G401.6 (cell line): ENCODE results near the gene FAN1.

Experiments used
- FAIRE-seq: peaks from 2 replicates; lab custom pipeline; 2012; peaks lifted over from hg19 to GRCh38; lab: Jason Lieb, UNC

Gene FAN1

GRCh38 chr15:30921106-30921505 lies 17.4 kb downstream of the FAN1 start:
- FAIRE-seq: no peak

- FAIRE-seq: no peak
Observed at GRCh38 chr15:30921781-30922479, 18.2 kb downstream of the FAN1 start.

DNA sequence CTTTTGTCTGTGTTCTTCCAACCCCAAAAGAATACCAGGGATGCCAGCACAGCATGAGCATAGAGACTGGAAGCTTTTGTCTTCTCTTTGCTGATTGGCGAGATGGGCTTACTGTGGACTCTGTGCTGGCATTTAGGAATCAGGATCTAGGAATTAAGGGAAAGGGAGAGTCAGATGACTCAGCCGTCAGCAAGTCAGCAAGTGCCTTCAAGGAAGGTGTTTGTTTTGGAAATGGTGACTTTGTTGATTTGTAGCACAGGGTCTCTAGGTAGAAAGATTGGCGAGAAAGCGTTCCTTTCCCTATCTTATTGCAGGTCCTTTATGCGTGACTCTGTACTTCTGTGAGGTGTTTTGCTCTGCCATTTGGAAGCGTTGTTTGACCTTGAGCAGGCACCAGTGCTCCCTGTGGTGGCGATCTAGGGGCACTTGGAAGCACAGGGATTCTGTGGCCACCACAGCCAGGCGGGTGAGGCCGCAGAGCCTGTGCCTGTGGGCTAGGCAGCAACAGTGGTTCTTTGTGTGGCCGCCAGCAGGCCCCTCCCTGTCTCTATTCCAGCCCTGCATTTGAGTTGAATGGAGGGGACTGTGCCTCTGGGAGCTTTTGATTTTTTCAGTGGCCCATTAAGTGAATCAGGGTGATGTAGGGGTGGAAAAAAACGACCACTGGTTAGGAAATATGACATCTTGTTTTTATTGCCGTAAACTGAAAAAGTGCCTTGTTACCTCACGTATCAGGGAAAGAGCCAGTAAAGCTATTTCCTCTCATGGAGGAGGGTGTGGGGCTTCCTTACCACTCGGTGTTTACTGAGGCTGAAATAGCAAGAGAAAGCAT lies 19.0 kb downstream of the FAN1 start:
- FAIRE-seq: no peak

DNA sequence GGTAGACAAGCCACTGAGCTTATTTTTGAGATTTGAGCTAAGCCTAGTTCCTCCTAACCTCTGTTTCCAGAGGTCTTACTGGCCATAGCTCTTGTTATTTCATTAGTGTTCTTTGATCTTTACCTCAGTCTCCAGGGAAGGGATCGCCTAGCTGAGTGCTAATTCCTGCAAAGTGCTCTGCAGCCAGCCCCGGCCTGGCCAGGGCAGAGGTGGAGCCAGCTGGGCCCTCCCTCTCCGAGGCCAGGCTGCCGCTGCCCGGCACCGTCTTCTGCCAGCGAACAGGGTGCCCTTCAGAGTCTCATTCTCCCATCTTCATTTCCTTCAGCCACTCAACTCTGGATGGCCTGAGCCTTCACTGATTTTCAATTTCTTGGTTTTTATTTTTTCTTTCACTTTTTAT lies 19.7 kb downstream of the FAN1 start:
- FAIRE-seq: no peak

- FAIRE-seq: no peak
Observed at GRCh38 chr15:30924353-30924752, 20.6 kb downstream of the FAN1 start.

DNA sequence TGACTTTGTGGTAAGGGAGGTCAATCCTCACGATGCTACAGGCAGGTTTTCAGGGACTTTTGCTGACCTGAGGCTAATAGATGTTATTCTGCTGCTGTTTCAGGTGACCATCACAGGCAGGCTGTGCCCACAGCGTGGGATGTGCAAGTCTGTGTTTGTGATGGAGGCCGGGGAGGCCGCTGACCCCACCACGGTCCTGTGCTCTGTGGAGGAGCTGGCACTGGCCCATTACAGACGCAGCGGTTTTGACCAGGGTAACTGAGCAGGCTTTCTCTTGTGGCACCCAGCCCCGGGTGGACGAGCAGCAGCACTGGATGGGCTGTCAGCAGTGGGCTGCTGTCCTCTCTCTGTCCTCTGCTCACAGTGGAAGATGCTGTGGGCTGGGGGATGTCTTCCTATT lies 22.0 kb downstream of the FAN1 start:
- no peak for FAIRE-seq

DNA sequence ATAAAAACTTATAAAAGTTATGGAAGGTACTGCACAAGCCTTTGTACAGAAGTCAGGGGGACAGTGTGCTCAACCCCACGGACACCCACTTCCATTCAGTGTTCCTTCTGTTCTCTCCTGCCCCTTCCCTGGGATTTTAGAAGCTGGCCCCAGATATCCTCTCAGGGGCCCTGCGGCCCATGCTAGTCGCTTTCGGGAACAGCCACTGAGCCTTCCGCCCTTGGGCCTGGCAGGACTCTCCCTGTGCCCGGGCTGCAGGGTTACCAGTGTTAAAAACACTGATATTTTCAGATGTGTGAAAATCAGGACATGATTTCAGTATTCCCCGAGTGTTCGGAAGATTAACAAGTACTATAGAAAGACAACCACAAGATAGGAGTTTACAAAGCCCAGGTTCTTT lies 22.4 kb downstream of the FAN1 start:
- FAIRE-seq: no peak

DNA sequence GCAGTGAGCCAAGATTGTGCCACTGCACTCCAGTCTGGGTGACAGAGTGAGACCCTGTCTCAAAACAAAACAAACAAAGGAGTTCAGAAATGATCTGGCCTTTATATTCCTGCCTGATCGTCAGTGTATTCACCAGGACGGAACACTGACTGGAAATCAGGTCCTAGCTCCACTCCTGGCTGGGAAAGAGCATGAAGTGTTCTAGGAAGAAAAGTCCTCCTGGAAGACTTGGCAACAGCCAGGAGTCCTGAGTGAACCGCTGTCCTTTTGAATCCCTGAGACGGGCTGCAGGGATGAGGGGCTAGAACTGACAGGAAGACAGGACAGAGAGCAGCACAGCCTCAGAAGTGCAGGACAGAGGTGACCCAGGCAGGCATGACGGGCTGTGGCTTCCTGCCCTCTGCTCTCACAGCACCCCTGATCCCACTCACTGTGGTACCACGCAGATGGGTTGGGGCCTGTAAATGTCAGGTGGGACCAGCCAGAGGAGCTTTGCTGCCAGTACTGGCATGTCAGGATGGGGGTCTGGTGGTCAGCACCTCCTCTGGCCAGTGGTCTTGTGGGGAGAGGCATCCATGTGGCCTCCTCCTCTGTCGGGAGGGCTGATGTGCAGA lies 23.5 kb downstream of the FAN1 start:
- FAIRE-seq: no peak

- FAIRE-seq: no peak
Observed at GRCh38 chr15:30928076-30928475, 24.4 kb downstream of the FAN1 start.

DNA sequence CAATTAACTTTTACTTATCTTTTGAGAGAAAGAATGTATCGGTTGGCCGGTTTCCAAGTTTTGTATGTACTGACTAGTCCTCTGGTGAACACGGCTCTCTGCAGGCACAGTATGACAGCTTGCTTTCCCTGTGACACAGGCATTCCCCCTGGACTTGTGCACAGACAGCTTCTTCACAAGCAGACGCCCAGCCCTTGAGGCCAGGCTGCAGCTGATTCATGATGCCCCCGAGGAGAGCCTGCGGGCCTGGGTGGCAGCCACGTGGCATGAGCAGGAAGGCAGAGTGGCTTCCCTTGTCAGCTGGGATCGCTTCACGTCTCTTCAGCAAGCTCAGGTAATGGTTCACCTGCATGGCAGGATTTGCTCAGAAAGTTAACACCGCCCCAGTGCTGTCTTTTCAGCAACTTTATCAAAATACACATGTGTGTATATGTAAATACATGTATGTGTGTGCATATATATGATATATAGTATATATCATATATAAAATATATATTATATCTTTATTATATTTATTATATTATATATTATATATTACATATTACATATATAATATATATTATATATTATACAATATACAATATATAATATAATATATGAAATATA lies 25.5 kb downstream of the FAN1 start:
- FAIRE-seq: no peak

DNA sequence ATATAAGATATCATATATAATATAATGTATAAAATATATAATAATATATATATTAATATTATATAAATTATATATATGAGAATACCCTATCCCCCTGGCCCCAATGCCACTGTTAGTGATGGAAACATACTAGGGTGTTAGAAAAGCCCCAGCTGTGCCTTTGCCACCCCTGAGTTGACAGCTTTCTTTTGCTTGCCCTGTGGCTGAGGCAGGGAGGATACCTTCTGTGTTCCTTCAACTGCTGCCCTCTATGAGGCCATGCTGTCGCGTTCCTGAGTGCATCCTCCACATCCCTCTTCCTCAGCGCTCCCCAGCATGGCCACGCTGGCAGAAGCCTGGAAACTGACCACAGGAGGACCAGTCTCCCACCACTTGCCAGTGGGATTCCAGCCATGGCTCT lies 26.3 kb downstream of the FAN1 start:
- FAIRE-seq: no peak

GRCh38 chr15:30930422-30930821 lies 26.7 kb downstream of the FAN1 start:
- no peak for FAIRE-seq

GRCh38 chr15:30933293-30933692 lies 29.6 kb downstream of the FAN1 start:
- FAIRE-seq: no peak

- no peak for FAIRE-seq
Observed at GRCh38 chr15:30939161-30939560, 35.4 kb downstream of the FAN1 start.

DNA sequence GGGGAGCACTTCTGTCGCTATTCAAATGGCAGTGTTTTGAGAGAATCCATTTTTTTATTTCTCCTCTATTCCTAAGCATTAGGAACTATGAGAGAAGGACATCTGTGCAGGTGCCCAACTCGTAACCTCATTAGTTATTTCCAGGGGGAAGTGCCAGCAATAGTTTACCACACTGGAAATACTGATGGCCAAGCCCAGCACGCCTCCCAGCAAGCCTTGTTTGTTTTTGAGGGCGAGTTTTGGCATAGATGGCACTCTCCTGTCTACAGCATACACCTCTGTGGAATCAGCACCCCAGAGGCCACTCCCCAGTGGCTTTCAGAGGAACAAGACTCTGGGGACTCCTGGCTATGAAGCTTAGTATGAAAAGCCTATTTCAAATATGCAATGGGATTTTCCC lies 36.6 kb downstream of the FAN1 start:
- no peak for FAIRE-seq

GRCh38 chr15:30941520-30941919 lies 37.8 kb downstream of the FAN1 start:
- no peak for FAIRE-seq

DNA sequence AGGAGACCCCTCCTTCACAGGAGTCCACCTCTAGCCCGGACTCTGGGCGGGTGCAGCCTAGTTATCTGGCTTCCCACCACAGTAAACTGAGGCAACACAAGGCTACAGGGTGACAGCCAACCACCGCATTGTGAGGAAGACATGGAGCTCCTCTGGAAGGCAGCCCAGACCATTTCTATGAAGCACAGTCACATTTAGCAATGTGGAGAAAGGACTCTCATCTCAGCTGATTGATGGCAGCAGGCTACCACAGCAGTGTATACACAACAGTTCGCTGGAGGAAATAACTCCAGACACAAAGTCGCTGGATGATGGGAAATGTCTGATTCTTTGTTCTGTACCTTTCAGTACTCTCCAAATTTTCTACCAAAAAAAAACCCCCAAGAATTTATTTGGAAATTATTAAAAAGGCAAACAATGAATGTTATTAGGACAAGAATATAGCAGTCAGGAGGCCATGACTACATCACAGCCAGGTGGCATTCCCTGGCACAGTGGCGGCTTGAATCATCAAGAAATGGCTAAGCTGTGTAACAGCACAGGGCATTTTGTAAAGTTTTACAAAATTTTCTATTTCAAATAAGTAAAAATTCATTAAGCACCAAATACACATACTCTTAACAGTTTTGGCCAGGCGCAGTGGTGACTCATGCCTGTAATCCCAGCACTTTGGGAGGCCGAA lies 40.1 kb downstream of the FAN1 start:
- FAIRE-seq: no peak

- FAIRE-seq: no peak
Observed at GRCh38 chr15:30953183-30953582, 49.5 kb downstream of the FAN1 start.

GRCh38 chr15:30953731-30954378 lies 50.1 kb downstream of the FAN1 start:
- FAIRE-seq: no peak

- no peak for FAIRE-seq
Observed at GRCh38 chr15:30954674-30955073, 51.0 kb downstream of the FAN1 start.

- FAIRE-seq: no peak
Observed at GRCh38 chr15:30956216-30957124, 52.8 kb downstream of the FAN1 start.
